ENCODE measurements around the gene SETD7.

SETD7 gene

DNA sequence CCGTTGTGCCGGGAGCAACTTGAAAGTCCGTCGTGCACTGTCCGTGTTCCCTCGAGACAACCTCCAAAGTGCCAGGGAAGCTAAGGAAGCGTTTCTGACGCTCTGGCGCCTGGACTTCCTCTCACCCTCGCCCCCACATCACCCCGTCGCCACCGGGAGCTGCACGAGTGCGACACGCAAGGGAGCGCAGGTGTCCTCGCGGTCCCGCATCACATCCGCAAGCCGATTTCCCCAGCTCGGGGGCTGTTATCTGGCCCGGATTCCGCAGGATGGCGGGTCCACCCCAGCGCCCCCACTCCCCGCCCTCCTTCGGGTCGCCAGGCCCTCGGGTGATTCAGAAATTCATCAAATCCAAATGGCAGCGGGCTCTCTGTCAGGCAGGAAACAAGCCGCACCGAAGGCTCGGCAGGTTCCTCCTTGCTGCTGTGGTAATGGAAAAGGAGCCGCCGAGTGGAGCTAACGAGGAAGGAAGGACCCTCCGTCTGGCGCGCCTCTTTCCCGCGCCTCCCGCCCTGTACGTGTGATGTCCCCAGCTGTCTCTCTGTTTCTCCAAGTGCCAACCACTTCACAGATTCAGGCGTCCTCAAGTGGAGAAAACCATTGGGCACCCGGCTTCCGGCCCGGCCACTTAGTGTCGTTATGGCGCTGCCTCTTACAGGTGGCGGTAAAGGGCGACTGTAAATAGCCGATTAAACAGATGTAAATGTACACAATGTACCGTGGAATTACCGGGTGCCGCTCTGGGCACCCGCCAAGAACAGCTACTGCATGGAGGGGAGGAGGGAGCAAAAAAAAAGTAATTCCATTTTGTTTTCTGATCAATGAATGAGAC is 921 bp upstream of the SETD7 start:
- H3K4me2 ChIP-seq (ENCODE audit: low read length): peak overlapping the region; percentile 96
- H3K9me3 ChIP-seq (replicated peaks; ENCODE audit: low read length): no peaks in the 10 kb centered on the region
- peaks cover 34% of the 10 kb centered on the region for H3K4me1 ChIP-seq (ENCODE audit: control insufficient read depth, insufficient read depth, low read length)

DNA sequence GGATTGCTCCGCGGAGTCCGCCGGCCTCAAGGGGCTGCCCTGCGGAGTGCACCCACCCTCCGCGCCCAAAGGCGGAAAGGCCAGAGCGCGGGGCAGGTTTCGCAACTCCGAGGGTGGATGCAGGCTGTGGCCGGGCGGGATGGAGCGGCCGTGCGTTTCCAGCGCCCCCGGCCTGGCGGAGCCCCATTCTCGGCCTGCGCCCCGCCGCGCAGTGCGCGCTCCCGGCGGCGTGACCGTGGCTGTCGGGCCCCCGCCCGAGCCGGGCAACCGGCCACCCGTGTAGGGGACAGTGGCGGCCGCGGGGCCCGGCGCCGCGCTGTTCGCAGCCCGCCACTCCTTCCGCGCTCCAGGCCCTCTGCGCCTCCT is 331 bp downstream of the SETD7 start:
- H3K36me3 ChIP-seq (ENCODE audit: insufficient read depth, low read length): no peaks in the 10 kb centered on the region
- peaks cover 30% of the 10 kb centered on the region for H3K27me3 ChIP-seq (ENCODE audit: control insufficient read depth, insufficient read depth, low read length)
- no peaks in the 10 kb centered on the region for H3K9me3 ChIP-seq (replicated peaks; ENCODE audit: low read length)
- peaks cover 45% of the 10 kb centered on the region for H3K4me1 ChIP-seq (ENCODE audit: control insufficient read depth, insufficient read depth, low read length)
- peak overlapping the region; percentile 90 for H3K4me3 ChIP-seq (ENCODE audit: low read length)
- H3K9ac ChIP-seq (ENCODE audit: low read depth, low read length): peak overlapping the region; percentile 95
- H3K4me2 ChIP-seq (ENCODE audit: low read length): peak overlapping the region; percentile 96

More for the DNA sequence above, 921 bp upstream of the SETD7 start:
- Histone ChIP-seq H3K4me3 (ENCODE audit: low read length) (peak overlapping the region; percentile 90), H3K27me3 (ENCODE audit: control insufficient read depth, insufficient read depth, low read length) (peaks cover 30% of the 10 kb centered on the region), H3K36me3 (ENCODE audit: insufficient read depth, low read length) (no peaks in the 10 kb centered on the region), H3K9ac (ENCODE audit: low read depth, low read length) (peak overlapping the region; percentile 95)

DNA sequence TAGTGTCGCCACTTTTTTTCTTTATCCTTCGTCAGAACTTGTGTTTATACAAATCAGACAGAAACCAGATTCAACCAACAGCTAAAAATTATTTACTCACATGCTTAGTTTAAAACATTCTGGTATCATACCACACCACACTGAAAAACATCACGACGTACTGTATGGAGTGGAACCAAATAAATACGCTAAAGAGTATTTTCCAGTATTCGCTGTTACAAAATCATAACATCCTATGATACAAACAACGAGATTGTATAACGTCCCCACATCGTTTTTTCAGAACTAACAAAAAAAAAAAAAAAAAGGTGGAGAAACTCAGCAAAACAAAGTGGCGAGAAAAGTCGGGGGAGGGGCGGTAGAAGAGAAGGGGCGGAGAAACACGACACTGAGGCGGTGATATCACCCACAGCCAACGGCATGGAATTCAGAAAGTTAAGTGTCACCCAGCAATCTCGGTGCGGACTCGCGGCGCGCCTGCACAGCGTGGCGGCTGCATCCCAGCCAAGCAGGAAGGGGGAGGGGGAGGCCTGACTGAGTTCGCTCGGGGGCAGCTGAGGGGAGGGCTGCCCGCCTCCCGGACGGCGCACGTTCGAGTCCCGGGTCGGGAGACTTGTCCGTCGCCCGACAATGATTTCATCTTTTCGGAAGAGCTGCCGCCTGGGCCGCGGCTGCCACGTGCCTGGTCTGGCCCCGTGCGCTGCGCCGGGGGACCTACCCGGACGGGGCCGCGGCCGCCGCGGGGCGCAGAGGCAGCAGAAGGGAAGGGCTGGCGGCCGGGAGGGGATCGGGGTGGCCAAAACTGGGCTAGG is 920 bp downstream of the SETD7 start:
- Histone ChIP-seq H3K4me1 (ENCODE audit: control insufficient read depth, insufficient read depth, low read length) (peaks cover 45% of the 10 kb centered on the region), H3K27me3 (ENCODE audit: control insufficient read depth, insufficient read depth, low read length) (peaks cover 30% of the 10 kb centered on the region)

DNA sequence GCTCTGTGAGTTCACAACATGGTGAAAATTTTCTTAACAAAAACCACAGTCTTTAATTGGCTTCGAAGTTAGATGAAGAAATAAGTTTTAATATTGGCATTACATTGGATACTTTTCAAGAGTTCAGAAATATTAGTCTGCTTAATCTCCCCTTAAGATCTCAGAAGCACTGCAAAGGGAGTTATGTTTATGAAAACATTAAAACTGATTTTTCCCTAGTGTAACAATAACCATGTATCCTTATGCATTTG is 1.5 kb downstream of the SETD7 start:
- Histone ChIP-seq H3K4me3 (ENCODE audit: low read length) (peak overlapping the region; percentile 90), H3K36me3 (ENCODE audit: insufficient read depth, low read length) (no peaks in the 10 kb centered on the region), H3K4me2 (ENCODE audit: low read length) (peak overlapping the region; percentile 96), H3K27me3 (ENCODE audit: control insufficient read depth, insufficient read depth, low read length) (peaks cover 26% of the 10 kb centered on the region), H3K9me3 (replicated peaks; ENCODE audit: low read length) (no peaks in the 10 kb centered on the region), H3K4me1 (ENCODE audit: control insufficient read depth, insufficient read depth, low read length) (peaks cover 45% of the 10 kb centered on the region), H3K9ac (ENCODE audit: low read depth, low read length) (peak overlapping the region; percentile 95)

More for the DNA sequence above, 920 bp downstream of the SETD7 start:
- peak overlapping the region; percentile 96 for H3K4me2 ChIP-seq (ENCODE audit: low read length)
- H3K4me3 ChIP-seq (ENCODE audit: low read length): peak overlapping the region; percentile 90
- H3K36me3 ChIP-seq (ENCODE audit: insufficient read depth, low read length): no peaks in the 10 kb centered on the region
- H3K9me3 ChIP-seq (replicated peaks; ENCODE audit: low read length): no peaks in the 10 kb centered on the region
- H3K9ac ChIP-seq (ENCODE audit: low read depth, low read length): peak overlapping the region; percentile 95

DNA sequence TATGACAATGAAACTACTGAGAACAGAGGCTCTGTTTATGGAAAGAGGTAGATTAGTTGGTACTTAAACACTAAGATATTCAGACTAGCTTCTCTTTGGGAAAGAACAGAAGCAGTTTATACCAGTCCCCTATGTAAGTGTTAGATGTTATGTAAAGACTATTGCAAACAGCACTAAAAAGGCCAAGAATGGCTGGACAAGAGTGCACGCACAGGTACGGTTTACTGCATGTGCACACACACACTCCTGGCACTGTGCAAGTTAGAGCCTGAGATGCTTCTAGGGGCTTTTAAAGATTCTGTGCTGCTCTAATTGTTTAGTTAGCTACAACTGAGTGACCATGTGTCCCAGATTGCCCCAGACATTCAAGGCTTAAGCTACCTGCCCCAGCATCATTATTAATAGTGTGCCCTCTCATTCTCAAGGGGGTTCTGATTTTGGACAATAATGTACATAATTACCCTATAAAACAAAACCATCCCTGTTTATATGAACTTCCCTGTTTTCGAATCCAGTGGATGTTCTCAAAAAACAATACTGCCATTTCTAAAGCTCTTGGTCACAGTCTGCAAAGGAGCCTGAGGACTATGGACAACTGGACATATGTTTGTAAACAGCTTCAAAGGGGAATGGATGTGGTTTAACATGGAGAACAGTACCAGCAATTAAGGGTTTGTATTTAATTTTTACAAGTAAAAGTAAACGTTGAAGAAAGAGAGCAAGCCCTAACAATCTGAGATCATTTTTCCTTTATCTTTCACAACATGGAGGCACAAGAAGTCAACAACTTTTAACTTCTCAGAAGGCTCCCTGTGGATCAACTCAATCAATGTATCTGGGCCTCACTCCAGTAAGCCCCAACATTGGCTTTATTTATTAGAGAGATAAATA is 2.0 kb downstream of the SETD7 start:
- Histone ChIP-seq H3K4me1 (ENCODE audit: control insufficient read depth, insufficient read depth, low read length) (peaks cover 45% of the 10 kb centered on the region), H3K4me3 (ENCODE audit: low read length) (peak overlapping the region; percentile 90), H3K9me3 (replicated peaks; ENCODE audit: low read length) (no peaks in the 10 kb centered on the region), H3K36me3 (ENCODE audit: insufficient read depth, low read length) (no peaks in the 10 kb centered on the region), H3K4me2 (ENCODE audit: low read length) (peak overlapping the region; percentile 96), H3K9ac (ENCODE audit: low read depth, low read length) (peak overlapping the region; percentile 95), H3K27me3 (ENCODE audit: control insufficient read depth, insufficient read depth, low read length) (peaks cover 20% of the 10 kb centered on the region)

DNA sequence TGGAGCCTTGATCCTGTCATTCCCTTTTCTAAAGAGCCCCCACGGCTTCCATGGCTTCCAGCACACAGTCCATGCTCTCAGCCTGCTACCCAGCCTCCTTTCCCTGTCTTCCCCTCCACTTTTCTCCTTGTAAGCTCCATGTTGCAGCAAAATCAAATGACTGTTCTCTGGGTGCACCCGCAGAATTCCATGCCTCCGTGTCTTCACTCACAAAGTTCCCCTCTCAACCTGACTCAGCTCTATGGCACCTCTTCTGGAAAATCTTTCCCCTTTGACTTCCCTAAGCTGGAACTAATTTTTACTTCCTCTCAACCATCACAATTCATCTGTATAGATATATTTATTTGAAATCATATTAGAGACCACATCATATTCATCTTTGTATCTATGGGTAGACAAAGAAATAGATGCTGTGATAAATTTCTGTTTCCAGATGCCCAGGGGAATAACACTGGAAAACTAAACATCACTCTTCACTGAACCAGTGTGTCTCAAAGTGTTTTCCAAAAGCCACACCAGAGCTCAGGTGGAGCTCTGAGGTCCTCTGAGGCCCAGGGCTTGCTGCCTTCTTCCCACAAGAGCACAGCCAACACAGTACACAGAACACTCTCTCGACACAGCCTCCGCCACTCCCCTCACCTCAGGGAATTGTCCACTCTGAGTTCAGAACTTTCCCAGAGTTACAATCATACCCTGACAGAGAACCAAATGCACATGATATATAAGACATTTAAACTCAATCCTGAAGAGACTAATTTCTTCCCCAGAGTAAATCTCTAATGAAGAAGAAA is 3.3 kb downstream of the SETD7 start:
- Histone ChIP-seq H3K9ac (ENCODE audit: low read depth, low read length) (peak overlapping the region; percentile 10), H3K27me3 (ENCODE audit: control insufficient read depth, insufficient read depth, low read length) (peaks cover 8% of the 10 kb centered on the region), H3K4me2 (ENCODE audit: low read length) (peak overlapping the region; percentile 96), H3K4me1 (ENCODE audit: control insufficient read depth, insufficient read depth, low read length) (peaks cover 45% of the 10 kb centered on the region), H3K4me3 (ENCODE audit: low read length) (peak overlapping the region; percentile 25), H3K36me3 (ENCODE audit: insufficient read depth, low read length) (no peaks in the 10 kb centered on the region), H3K9me3 (replicated peaks; ENCODE audit: low read length) (no peaks in the 10 kb centered on the region)

DNA sequence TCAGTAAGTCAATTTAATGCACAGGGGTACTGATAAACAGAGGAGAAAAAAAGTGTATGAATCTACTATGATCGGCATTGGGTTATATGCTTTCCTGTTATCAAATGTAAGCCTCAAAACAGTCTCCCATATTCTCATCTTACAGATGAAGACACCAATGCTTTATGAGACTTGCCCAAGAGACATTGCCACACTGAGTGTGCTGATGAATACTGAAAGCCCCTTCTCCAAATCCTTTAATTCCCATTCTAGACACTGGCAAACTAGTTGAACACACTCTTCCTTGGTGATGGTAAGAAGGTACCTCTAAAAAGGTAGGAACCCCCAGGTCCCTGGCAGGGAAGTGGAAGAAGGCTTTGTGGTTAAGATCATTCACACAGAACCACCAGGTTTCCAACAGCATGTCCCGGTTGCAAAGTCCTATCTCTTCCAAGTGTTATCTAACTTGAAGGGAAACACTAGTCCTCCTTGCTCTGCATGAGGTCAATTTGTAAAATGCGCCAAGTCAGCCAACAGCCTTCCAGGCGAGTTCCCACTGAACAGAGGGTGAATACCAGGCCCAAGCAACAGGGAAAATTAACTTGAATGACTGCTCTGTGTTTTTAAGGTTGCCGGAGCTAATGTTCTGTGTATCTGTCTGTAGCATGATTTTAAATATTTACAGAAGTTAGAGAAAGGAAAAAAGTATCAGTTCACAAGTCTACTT is 5.1 kb downstream of the SETD7 start:
- no peak overlapping the region for H3K4me3 ChIP-seq (ENCODE audit: low read length)
- H3K4me2 ChIP-seq (ENCODE audit: low read length): peak overlapping the region; percentile 96
- H3K9me3 ChIP-seq (replicated peaks; ENCODE audit: low read length): no peaks in the 10 kb centered on the region
- no peaks in the 10 kb centered on the region for H3K27me3 ChIP-seq (ENCODE audit: control insufficient read depth, insufficient read depth, low read length)
- peaks cover 4% of the 10 kb centered on the region for H3K36me3 ChIP-seq (ENCODE audit: insufficient read depth, low read length)
- peaks cover 38% of the 10 kb centered on the region for H3K4me1 ChIP-seq (ENCODE audit: control insufficient read depth, insufficient read depth, low read length)
- peak overlapping the region; percentile 7 for H3K9ac ChIP-seq (ENCODE audit: low read depth, low read length)

DNA sequence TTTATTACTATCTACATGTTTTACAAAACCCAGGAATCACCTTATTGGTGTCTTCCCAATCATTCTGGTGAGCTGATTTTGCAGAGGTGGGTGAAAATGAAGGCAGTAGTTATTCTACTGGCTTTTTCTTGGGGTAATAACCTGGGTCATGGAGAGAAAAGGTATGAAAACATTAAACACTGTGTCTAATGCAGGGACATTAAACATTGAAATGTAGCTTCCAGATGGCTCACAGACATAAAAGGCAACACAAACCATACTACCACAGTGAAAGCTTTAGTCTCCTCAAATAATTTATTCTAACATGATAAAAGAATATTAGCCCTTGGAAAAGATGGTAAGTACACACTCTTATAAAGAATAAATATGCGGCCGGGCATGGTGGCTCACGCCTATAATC is 8.0 kb downstream of the SETD7 start:
- Histone ChIP-seq H3K4me3 (ENCODE audit: low read length) (no peak overlapping the region), H3K9ac (ENCODE audit: low read depth, low read length) (no peak overlapping the region), H3K27me3 (ENCODE audit: control insufficient read depth, insufficient read depth, low read length) (no peaks in the 10 kb centered on the region), H3K4me1 (ENCODE audit: control insufficient read depth, insufficient read depth, low read length) (peaks cover 21% of the 10 kb centered on the region), H3K36me3 (ENCODE audit: insufficient read depth, low read length) (peaks cover 18% of the 10 kb centered on the region), H3K4me2 (ENCODE audit: low read length) (no peak overlapping the region), H3K9me3 (replicated peaks; ENCODE audit: low read length) (no peaks in the 10 kb centered on the region)

DNA sequence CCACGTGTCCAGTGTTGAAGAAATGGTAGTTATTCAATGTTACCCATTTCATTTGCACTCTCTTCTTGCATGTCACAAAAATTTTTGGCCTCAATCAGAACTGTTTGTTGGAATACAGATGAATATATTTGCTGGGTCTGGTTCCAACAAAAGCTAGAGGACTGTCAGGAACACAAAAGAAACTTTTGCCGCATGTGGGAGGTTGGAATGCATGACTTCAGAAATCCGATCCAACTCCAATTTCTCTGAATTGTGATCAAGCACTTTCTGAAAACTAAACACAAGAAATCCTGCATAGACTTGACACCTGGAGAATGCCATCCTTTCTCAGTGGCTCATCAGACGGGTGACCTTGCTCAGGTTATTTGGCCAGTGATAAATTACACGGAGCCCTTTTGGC is 15.4 kb downstream of the SETD7 start:
- Histone ChIP-seq H3K4me1 (ENCODE audit: control insufficient read depth, insufficient read depth, low read length) (peaks cover 11% of the 10 kb centered on the region), H3K9ac (ENCODE audit: low read depth, low read length) (no peak overlapping the region), H3K4me2 (ENCODE audit: low read length) (no peak overlapping the region), H3K4me3 (ENCODE audit: low read length) (no peak overlapping the region), H3K9me3 (replicated peaks; ENCODE audit: low read length) (no peaks in the 10 kb centered on the region), H3K36me3 (ENCODE audit: insufficient read depth, low read length) (peaks cover 23% of the 10 kb centered on the region), H3K27me3 (ENCODE audit: control insufficient read depth, insufficient read depth, low read length) (no peaks in the 10 kb centered on the region)

DNA sequence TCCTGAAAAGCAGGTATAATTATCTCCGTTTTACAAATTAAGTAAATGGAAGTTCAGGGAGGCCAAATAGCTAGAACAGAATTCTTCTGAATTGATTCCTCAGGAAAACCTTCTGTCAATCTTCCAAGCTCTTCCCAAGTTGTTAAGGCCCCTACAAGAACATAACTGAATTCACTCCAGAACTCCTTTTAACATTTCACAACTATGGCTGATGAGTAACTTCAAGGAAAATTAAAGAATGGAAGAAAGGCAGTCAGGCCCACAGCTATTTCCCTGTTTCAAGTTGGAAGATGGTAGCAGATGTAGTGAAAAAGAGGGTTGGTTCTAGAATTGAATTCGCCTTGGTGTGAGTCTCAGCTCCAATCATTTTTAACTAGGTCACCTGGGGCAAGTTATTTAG is 15.9 kb downstream of the SETD7 start:
- Histone ChIP-seq H3K4me3 (ENCODE audit: low read length) (no peak overlapping the region), H3K27me3 (ENCODE audit: control insufficient read depth, insufficient read depth, low read length) (no peaks in the 10 kb centered on the region), H3K4me1 (ENCODE audit: control insufficient read depth, insufficient read depth, low read length) (peaks cover 11% of the 10 kb centered on the region), H3K9ac (ENCODE audit: low read depth, low read length) (no peak overlapping the region), H3K36me3 (ENCODE audit: insufficient read depth, low read length) (peaks cover 20% of the 10 kb centered on the region), H3K4me2 (ENCODE audit: low read length) (no peak overlapping the region), H3K9me3 (replicated peaks; ENCODE audit: low read length) (no peaks in the 10 kb centered on the region)
